ENCODE data around the gene ACSF3.

DNA sequence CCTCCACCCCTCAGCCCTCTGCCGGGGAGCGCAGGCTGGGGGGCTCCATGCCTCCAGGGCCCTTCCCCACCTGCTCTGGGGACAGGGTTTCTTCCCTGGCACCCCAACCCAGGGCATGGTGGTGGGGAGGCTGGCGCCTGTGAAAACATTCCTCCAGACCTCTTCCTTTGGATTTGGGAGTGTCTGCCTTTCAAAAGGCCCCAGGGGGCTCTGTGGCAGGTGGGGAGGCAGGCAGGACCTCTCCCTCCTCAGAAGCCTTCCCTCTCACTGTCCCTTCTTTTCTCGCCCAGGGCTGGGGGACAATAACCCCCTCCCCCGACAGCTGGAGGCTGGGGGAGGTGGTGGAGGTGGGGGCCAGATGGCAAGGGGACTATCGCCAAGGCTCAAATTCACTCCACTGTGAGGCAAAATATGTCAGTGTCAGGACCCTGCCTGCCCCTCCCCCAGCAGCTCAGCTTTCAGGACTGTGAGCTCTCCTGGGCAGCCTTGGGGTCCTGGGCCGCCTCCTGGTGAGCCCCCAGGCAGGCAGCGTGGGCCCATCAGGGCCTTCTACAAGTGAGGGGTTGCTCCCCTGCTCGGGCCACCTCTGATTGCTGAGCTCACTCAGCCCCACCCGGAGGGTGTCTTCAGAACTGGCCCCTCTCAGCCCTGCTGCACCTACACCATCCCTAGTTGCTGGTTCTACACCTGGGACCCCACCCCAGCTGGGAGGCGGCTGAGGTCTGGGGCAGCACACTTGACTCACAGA, 79.7 kb downstream of the ACSF3 start:
- TF ChIP-seq, protein P1, sequence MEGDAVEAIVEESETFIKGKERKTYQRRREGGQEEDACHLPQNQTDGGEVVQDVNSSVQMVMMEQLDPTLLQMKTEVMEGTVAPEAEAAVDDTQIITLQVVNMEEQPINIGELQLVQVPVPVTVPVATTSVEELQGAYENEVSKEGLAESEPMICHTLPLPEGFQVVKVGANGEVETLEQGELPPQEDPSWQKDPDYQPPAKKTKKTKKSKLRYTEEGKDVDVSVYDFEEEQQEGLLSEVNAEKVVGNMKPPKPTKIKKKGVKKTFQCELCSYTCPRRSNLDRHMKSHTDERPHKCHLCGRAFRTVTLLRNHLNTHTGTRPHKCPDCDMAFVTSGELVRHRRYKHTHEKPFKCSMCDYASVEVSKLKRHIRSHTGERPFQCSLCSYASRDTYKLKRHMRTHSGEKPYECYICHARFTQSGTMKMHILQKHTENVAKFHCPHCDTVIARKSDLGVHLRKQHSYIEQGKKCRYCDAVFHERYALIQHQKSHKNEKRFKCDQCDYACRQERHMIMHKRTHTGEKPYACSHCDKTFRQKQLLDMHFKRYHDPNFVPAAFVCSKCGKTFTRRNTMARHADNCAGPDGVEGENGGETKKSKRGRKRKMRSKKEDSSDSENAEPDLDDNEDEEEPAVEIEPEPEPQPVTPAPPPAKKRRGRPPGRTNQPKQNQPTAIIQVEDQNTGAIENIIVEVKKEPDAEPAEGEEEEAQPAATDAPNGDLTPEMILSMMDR (IDR thresholded peaks at IDR 0.05) = no peak
- TF ChIP-seq EP300 (IDR thresholded peaks at IDR 0.05) = no peak
- TF ChIP-seq POLR2A (IDR thresholded peaks at IDR 0.05) = no peak
- TF ChIP-seq POLR2AphosphoS5 (IDR thresholded peaks at IDR 0.05) = no peak

All from upper lobe of left lung (tissue), 4 donors.